ENCODE data around the gene WAC.
"Not testable (repeated sequence)": the region's sequence is repeated elsewhere in the genome, so short reads cannot be mapped to it uniquely, and the experiment has no call there.

Gene WAC

GRCh38 chr10:28532337-28533185 is at the start of gene WAC:
TSS of gene WAC (plus strand) at chr10:28533118. CDS start at chr10:28533580, 462 bp downstream.
- Histone ChIP-seq H3K4me1 (peaks cover 7% of the 10 kb centered on the region), H3K9me3 (no peaks in the 10 kb centered on the region), H3K27me3 (ENCODE audit: low read depth) (no peaks in the 10 kb centered on the region), H3K4me3 (peak within 1 kb of the TSS; percentile 83), H3K36me3 (replicated peaks) (peaks cover 38% of the 10 kb centered on the region)
- in situ Hi-C loops (cut with MboI; ENCODE audit: low sequenced_read_pairs) = no loop called here
- DNase-seq (ENCODE audit: low spot score in 2 of 2) = peak; percentile 88 to 96

GRCh38 chr10:28489206-28489605 is 43.7 kb upstream of the WAC start:
- no peak for DNase-seq (ENCODE audit: low spot score in 2 of 2)
- in situ Hi-C loops (cut with MboI; ENCODE audit: low sequenced_read_pairs) = no loop called here
- no peaks in the 10 kb centered on the region for H3K27me3 ChIP-seq (ENCODE audit: low read depth)
- no peak overlapping the region for H3K4me3 ChIP-seq
- peaks cover 5% of the 10 kb centered on the region for H3K4me1 ChIP-seq
- no peaks in the 10 kb centered on the region for H3K36me3 ChIP-seq (replicated peaks)
- H3K9me3 ChIP-seq = no peaks in the 10 kb centered on the region; the same call in 1 of the 2 replicates

DNA sequence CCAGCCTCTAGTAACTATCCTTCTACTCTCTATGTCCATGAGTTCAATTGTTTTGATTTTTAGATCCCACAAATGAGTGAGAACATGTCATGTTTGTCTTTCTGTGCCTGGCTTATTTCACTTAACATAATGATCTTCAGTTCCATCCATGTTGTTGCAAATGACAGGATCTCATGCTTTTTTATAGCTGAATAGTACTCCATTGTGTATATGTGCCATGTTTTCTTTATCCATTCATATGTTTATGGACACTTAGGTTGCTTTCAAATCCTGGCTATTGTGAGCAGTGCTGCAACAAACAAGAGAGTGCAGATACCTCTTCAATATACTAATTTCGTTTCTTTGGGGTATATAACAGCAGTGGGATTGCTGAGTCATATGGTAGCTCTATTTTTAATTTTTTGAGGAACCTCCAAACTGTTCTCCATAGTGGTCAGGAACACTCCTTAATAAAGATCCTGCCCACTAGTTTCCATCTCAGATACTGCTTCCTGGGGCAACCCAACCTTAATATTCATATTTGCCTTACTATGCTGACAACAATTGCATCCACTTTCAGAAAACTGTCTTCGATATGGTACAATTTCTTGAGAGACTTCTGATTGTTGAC is 42.6 kb upstream of the WAC start:
- H3K4me3 ChIP-seq; H3K4me1 ChIP-seq; H3K9me3 ChIP-seq; H3K27me3 ChIP-seq (ENCODE audit: low read depth); in situ Hi-C loops (cut with MboI; ENCODE audit: low sequenced_read_pairs); H3K36me3 ChIP-seq (replicated peaks); DNase-seq (ENCODE audit: low spot score in 2 of 2): not testable (repeated sequence)

DNA sequence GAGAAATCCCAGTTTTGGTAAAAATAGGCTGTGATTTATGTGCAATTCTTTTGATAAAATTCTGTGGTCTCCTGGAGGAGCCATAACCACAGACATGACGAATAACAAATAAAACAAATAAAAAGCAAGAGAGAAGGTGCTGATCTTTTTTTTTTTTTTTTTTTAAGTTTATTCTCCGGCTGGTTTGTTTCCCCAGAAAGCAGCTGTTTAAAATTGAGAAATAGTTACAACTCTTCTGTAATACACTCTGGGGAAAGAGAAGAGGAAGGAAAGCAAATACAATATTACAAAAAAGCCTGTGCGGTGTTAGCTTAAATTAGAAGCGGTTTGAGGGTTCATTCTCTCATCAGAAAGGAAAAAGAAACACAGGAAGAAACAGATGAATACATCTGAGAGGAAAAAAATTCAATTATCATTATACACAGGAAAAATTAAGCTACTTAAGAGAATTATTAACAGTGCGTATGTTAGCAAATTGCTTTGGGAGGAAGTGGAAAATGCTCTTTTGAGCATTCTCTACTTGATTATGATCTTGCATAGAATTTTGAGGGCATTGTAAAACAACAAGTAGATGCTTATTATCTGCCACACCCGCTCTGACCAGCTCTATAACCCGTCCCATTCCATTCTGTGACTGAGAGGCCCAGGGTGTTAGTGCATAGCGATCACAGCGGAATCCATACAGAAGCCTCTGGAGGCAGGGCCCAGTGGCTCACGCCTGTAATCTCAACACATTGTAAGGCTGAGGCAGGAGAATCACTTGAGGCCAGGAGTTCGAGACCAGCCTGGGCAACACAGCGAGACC is 40.6 kb upstream of the WAC start:
- no peaks in the 10 kb centered on the region; the same call in 1 of the 2 replicates for H3K9me3 ChIP-seq
- no peaks in the 10 kb centered on the region for H3K27me3 ChIP-seq (ENCODE audit: low read depth)
- H3K4me3 ChIP-seq = no peak overlapping the region
- DNase-seq (ENCODE audit: low spot score in 2 of 2) = peak; percentile 54 to 61
- in situ Hi-C loops (cut with MboI; ENCODE audit: low sequenced_read_pairs) = no loop called here
- H3K4me1 ChIP-seq = peaks cover 5% of the 10 kb centered on the region
- no peaks in the 10 kb centered on the region for H3K36me3 ChIP-seq (replicated peaks)

- no peak overlapping the region for H3K4me3 ChIP-seq
- H3K27me3 ChIP-seq (ENCODE audit: low read depth) = no peaks in the 10 kb centered on the region
- H3K9me3 ChIP-seq = no peaks in the 10 kb centered on the region; the same call in 1 of the 2 replicates
- peaks cover 5% of the 10 kb centered on the region for H3K4me1 ChIP-seq
- H3K36me3 ChIP-seq (replicated peaks) = no peaks in the 10 kb centered on the region
- no peak for DNase-seq (ENCODE audit: low spot score in 2 of 2)
- in situ Hi-C loops (cut with MboI; ENCODE audit: low sequenced_read_pairs) = no loop called here
Observed at GRCh38 chr10:28494420-28494819, 38.5 kb upstream of the WAC start.

DNA sequence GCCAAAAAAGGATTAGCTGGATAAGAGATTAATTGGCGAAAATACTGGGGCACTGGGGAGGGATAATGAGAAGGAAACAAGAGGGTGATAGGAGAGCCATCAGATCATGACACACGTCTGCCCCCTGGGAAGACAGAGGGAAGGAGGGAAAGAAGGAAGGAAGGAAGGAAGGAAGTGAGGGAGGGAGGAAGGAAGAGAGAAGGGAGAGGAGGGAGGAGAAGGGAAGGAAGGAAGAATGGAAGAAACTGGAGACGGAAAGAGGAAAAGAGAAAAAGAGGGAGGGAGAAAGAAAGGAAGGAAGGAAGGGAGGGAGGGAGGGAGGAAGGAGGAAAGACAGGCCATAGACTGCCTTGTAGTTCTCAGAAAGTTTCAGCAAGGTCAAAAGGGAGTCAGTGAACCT is 37.8 kb upstream of the WAC start:
- no peak for DNase-seq (ENCODE audit: low spot score in 2 of 2)
- Histone ChIP-seq H3K4me3 (no peak overlapping the region), H3K9me3 (no peaks in the 10 kb centered on the region; the same call in 1 of the 2 replicates), H3K36me3 (replicated peaks) (no peaks in the 10 kb centered on the region), H3K4me1 (peaks cover 5% of the 10 kb centered on the region), H3K27me3 (ENCODE audit: low read depth) (no peaks in the 10 kb centered on the region)
- in situ Hi-C loops (cut with MboI; ENCODE audit: low sequenced_read_pairs) = no loop called here

- H3K36me3 ChIP-seq (replicated peaks) = no peaks in the 10 kb centered on the region
- DNase-seq (ENCODE audit: low spot score in 2 of 2) = no peak
- H3K27me3 ChIP-seq (ENCODE audit: low read depth) = no peaks in the 10 kb centered on the region
- H3K4me1 ChIP-seq = peaks cover 3% of the 10 kb centered on the region
- H3K4me3 ChIP-seq = no peak overlapping the region
- no peaks in the 10 kb centered on the region for H3K9me3 ChIP-seq
- in situ Hi-C loops (cut with MboI; ENCODE audit: low sequenced_read_pairs) = no loop called here
Observed at GRCh38 chr10:28496017-28496416, 36.9 kb upstream of the WAC start.

- in situ Hi-C loops (cut with MboI; ENCODE audit: low sequenced_read_pairs) = no loop called here
- no peak for DNase-seq (ENCODE audit: low spot score in 2 of 2)
- peaks cover 3% of the 10 kb centered on the region for H3K4me1 ChIP-seq
Observed at GRCh38 chr10:28496481-28496961, 36.4 kb upstream of the WAC start.

GRCh38 chr10:28497313-28498126 is 35.4 kb upstream of the WAC start:
- Histone ChIP-seq H3K9me3 (no peaks in the 10 kb centered on the region), H3K4me3 (no peak overlapping the region), H3K4me1 (no peaks in the 10 kb centered on the region; the same call in 1 of the 2 replicates), H3K27me3 (ENCODE audit: low read depth) (no peaks in the 10 kb centered on the region), H3K36me3 (replicated peaks) (no peaks in the 10 kb centered on the region)
- no peak for DNase-seq (ENCODE audit: low spot score in 2 of 2)
- in situ Hi-C loops (cut with MboI; ENCODE audit: low sequenced_read_pairs) = no loop called here

More at GRCh38 chr10:28496481-28496961, 36.4 kb upstream of the WAC start:
- no peaks in the 10 kb centered on the region for H3K36me3 ChIP-seq (replicated peaks)
- no peaks in the 10 kb centered on the region for H3K27me3 ChIP-seq (ENCODE audit: low read depth)
- no peak overlapping the region for H3K4me3 ChIP-seq
- no peaks in the 10 kb centered on the region for H3K9me3 ChIP-seq

DNA sequence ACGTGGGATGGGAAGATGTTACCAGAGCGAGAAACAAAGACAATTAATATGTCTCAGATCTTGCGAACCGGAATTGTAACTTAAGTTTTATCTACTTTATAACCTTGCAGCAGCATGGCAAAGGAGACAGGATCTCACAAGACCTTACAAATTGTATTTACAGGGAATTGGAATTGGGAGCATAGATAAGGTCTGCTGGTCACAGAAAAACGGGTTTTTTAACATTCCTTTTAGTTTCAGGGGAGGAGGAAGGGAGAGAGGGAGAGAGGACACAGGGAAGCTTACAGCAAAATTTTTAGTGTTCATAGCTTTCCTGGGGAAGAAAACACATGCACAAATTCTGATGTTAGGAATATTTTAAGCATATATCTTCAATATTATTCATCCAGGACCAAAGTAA is 32.7 kb upstream of the WAC start:
- H3K4me3 ChIP-seq; H3K9me3 ChIP-seq; H3K4me1 ChIP-seq; DNase-seq (ENCODE audit: low spot score in 2 of 2); H3K27me3 ChIP-seq (ENCODE audit: low read depth); in situ Hi-C loops (cut with MboI; ENCODE audit: low sequenced_read_pairs); H3K36me3 ChIP-seq (replicated peaks): not testable (repeated sequence)

GRCh38 chr10:28503114-28503513 is 29.8 kb upstream of the WAC start:
- DNase-seq (ENCODE audit: low spot score in 2 of 2) = no peak
- H3K4me1 ChIP-seq = no peaks in the 10 kb centered on the region
- no peaks in the 10 kb centered on the region for H3K36me3 ChIP-seq (replicated peaks)
- in situ Hi-C loops (cut with MboI; ENCODE audit: low sequenced_read_pairs) = no loop called here
- H3K9me3 ChIP-seq = no peaks in the 10 kb centered on the region
- H3K27me3 ChIP-seq (ENCODE audit: low read depth) = no peaks in the 10 kb centered on the region
- H3K4me3 ChIP-seq = no peak overlapping the region

DNA sequence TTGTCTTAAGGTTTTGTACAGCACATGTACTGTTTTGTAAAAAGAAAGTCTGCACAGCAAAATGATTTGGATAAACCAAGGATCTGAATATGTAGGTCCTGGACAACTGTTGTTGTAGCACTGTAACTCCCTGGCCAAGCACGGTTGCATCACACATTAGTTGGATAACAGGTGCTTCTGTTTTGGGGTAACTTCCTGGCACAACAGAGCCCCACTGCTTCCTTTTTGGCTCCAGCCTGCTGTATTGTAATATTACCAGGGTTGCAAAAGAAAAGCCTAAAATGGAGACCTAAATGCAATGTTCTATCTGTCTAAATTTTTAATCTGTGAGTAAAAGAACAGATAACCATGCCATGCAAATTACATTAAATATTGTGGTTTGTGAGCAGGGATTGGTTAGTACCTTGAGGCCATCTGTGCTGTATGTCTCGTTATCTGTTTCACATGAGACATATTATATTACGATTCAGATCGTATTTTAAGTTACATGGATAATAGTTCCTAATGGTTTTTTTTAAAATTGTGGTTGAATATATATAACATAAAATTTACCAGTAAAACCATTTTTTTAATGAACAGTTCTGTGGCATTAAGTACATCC is 27.5 kb upstream of the WAC start:
- no peaks in the 10 kb centered on the region for H3K36me3 ChIP-seq (replicated peaks)

More for the DNA sequence above, 27.5 kb upstream of the WAC start:
- no peak overlapping the region for H3K4me3 ChIP-seq
- no peaks in the 10 kb centered on the region for H3K27me3 ChIP-seq (ENCODE audit: low read depth)
- no peaks in the 10 kb centered on the region for H3K9me3 ChIP-seq
- in situ Hi-C loops (cut with MboI; ENCODE audit: low sequenced_read_pairs) = no loop called here
- H3K4me1 ChIP-seq = no peaks in the 10 kb centered on the region
- no peak for DNase-seq (ENCODE audit: low spot score in 2 of 2)
